Gastrocnemius medialis (tissue), 4 donors: ENCODE measurements around the gene DNAJC19.

ENCODE experiments used
- POLR2A ChIP-seq, 2 donors: fragments of 450-650 bp; IDR thresholded peaks; one replicate each; pipeline ENCODE4 v1.6.1; 2017; ENCODE audit warnings: antibody characterized with exemption in 2 of 2, mild to moderate bottlenecking in 2 of 2, moderate library complexity in 2 of 2
- TF ChIP-seq, protein P1 (sequence below), 5 experiments: fragments of 450-650 bp in 3 of 5; fragments of 200-600 bp in 2 of 5; sonication (generic) in 2 of 5; IDR thresholded peaks in 4 of 5; conservative IDR thresholded peaks in 1 of 5; 1 replicate in 4 of 5; 2 replicates in 1 of 5; pipeline ENCODE4 v1.5.1; 2016 to 2019; ENCODE audit warnings: antibody characterized with exemption in 5 of 5, mild to moderate bottlenecking in 3 of 5, moderate library complexity in 3 of 5

DNA sequence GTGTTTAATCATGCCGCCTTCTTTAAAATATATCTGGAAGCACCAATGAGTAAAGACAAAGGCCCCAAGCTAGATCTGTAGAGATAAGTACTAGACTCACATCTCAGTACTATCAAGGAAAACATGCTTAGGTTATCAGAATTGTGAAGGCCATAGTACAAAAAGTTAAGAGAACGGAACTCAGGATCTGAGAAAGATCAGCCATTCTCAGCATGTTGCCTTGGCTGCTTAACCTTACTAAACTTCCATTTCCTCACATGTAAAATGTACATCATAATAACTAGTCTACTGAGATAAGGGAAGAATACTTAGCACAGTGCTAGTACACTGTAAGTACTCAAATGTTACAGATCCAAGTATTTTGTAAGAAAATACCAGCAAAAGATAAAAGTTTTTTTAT lies 7.6 kb downstream of the DNAJC19 start:
- TF ChIP-seq, protein P1, sequence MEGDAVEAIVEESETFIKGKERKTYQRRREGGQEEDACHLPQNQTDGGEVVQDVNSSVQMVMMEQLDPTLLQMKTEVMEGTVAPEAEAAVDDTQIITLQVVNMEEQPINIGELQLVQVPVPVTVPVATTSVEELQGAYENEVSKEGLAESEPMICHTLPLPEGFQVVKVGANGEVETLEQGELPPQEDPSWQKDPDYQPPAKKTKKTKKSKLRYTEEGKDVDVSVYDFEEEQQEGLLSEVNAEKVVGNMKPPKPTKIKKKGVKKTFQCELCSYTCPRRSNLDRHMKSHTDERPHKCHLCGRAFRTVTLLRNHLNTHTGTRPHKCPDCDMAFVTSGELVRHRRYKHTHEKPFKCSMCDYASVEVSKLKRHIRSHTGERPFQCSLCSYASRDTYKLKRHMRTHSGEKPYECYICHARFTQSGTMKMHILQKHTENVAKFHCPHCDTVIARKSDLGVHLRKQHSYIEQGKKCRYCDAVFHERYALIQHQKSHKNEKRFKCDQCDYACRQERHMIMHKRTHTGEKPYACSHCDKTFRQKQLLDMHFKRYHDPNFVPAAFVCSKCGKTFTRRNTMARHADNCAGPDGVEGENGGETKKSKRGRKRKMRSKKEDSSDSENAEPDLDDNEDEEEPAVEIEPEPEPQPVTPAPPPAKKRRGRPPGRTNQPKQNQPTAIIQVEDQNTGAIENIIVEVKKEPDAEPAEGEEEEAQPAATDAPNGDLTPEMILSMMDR (IDR thresholded peaks at IDR 0.05 in 4 of 5, conservative IDR thresholded peaks at IDR 0.05 in 1 of 5) = no peak
- TF ChIP-seq POLR2A (IDR thresholded peaks at IDR 0.05) = no peak
